ENCODE results near the gene DMBX1. TPM values are rescaled to one million over a fixed set of nuclear protein-coding genes. Genes with fewer than 3 reads are reported as not detected.

Gene DMBX1
- total and polyA plus RNA-seq, 9 donors: 0.06 to 0.12 TPM; not detected in 7

DNA sequence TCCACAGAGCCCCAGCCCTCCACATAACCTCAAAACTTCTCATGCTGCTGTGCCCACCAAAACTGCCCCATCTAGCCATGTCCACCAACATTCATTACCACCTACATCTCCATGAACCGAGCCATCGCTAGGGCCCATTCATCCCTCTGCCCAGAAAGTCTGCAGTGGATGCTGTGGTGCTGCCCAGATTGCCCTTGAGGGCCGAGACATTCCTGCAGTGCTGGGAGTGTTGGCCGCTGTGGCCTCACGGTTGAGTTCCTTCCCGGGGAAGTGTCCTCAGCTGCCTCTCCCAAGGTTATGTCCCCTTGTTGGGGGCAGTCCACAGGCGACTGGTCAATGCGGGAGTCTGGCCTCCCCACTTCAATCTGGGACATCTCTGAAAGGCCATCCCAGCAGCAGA, 30.3 kb upstream of the DMBX1 start:
- H3K36me3 ChIP-seq (ENCODE audit: control insufficient read depth, insufficient read depth, low read length): no peaks in the 10 kb centered on the region
- H3K9me3 ChIP-seq (replicated peaks; ENCODE audit: control insufficient read depth, low read depth, low read length): no peaks in the 10 kb centered on the region
- no peak overlapping the region for H3K27ac ChIP-seq (ENCODE audit: low read length)
- no peak overlapping the region for H3K4me3 ChIP-seq (ENCODE audit: low read length)
- no peaks in the 10 kb centered on the region for H3K4me1 ChIP-seq (ENCODE audit: control insufficient read depth, insufficient read depth, low read length)
- H3K27me3 ChIP-seq (ENCODE audit: control insufficient read depth, insufficient read depth, low read length): peaks cover 61% of the 10 kb centered on the region
- DNase-seq: no peak
- WGBS (ENCODE audit: insufficient coverage): 75% methylated on average over 8 of the region's 8 CpGs

DNA sequence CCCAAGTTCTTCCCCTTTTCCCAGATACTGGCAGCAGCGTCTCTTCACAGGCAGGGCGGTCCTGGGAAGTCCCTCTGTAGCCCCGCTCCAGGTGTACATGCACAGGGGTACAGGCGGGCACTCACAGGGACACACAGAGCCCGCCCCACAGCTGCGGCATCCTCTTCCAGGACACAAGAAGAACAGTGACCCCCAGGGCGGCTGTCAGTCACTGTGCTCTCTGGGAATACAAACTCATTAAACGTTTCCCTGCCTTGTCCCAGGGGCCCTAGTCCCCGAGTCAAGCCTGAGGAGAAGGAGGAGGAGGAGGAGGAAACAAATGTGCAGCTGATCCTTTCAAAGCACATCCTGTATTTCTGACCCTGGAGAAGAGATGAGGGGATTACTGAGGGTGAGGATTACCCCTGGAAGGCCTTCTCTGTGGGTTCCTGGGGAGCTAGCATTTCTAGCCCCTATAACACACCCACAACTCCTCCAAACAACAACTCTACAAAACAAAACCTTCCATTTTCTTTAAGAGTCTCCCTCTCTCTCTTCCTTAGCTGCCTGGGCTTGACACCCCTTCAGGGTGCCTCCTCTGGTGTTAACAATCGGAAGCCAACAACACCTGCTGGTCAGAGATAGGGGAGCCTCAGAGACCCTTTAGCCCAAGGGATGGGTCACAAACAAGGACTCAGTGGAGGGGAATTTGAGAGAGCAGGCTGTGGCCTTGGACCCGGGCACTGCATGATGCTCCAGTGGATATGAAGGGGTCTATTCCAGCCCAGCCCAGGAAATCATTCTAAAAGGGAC, 28.4 kb upstream of the DMBX1 start:
- Histone ChIP-seq H3K27ac (ENCODE audit: low read length) (no peak overlapping the region), H3K36me3 (ENCODE audit: control insufficient read depth, insufficient read depth, low read length) (no peaks in the 10 kb centered on the region), H3K9me3 (replicated peaks; ENCODE audit: control insufficient read depth, low read depth, low read length) (no peaks in the 10 kb centered on the region), H3K27me3 (ENCODE audit: control insufficient read depth, insufficient read depth, low read length) (peaks cover 65% of the 10 kb centered on the region), H3K4me3 (ENCODE audit: low read length) (no peak overlapping the region), H3K4me1 (ENCODE audit: control insufficient read depth, insufficient read depth, low read length) (no peaks in the 10 kb centered on the region)
- 60% methylated on average over 5 of the region's 11 CpGs for WGBS (ENCODE audit: insufficient coverage)
- no peak for DNase-seq

DNA sequence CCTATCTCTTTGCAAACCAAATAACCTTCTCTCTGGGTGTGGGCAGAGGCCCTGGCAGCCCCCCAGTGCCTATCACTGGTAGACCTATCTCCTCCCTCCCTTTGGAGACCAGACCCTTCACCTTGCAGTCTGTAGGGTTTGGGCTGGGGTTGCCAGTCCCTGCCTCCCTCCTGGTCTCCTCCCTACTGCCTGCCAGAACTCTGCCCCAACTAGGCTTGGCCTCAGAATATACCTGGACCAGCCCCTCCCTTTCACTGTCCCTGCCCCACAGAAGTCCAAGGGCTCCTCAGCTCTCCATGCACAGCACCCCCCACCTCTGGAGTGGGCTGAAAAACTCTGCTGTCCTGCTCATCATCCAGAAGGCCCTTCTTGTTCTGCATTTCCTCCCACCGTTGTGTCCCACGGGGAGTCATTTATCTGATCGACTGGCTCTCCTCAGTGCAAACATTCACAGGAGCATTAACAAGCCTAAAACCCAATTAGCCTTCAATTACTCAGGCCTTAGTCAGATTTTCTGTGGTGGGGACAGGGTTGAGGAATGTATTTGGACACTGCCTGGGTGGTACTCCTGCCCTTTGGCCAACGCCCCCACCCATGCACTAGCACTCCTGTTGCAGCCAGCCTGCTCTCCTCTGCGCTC, 27.7 kb upstream of the DMBX1 start:
- Histone ChIP-seq H3K4me3 (ENCODE audit: low read length) (no peak overlapping the region), H3K4me1 (ENCODE audit: control insufficient read depth, insufficient read depth, low read length) (peaks cover 2% of the 10 kb centered on the region), H3K27me3 (ENCODE audit: control insufficient read depth, insufficient read depth, low read length) (peaks cover 71% of the 10 kb centered on the region), H3K27ac (ENCODE audit: low read length) (no peak overlapping the region), H3K36me3 (ENCODE audit: control insufficient read depth, insufficient read depth, low read length) (no peaks in the 10 kb centered on the region), H3K9me3 (replicated peaks; ENCODE audit: control insufficient read depth, low read depth, low read length) (no peaks in the 10 kb centered on the region)
- no peak for DNase-seq
- WGBS (ENCODE audit: insufficient coverage): 39% methylated on average over 3 of the region's 5 CpGs

DNA sequence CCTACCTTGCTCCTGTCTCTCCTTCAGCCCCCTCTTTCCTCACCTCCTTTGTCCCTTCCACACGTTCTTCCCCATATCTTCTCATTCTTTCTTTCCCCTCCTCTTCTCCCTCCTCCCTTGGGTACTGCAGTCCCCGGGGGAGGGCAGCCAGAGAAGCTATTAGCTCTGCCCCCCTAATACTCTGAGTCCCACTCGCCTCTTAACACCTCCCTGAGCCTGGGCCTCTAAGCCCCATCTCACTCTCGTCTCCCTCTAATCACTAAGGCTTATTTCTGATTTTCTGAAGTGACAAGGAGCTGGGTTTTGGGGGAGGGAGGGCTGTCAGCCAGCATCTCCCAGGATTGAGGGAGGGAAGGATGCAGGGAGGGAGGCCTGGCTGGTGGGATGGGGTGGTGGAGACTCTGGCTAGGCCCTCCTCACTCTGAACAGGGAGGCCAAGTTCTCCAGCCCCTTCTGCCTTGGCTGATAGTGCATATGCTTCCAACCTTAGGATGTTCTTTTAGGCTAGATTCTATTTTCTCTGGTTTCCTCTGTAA, 25.6 kb upstream of the DMBX1 start:
- no peaks in the 10 kb centered on the region for H3K9me3 ChIP-seq (replicated peaks; ENCODE audit: control insufficient read depth, low read depth, low read length)
- no peak for DNase-seq
- H3K36me3 ChIP-seq (ENCODE audit: control insufficient read depth, insufficient read depth, low read length): no peaks in the 10 kb centered on the region
- H3K27ac ChIP-seq (ENCODE audit: low read length): no peak overlapping the region
- WGBS (ENCODE audit: insufficient coverage): 67% methylated on average over 1 of the region's 4 CpGs
- H3K27me3 ChIP-seq (ENCODE audit: control insufficient read depth, insufficient read depth, low read length): peaks cover 75% of the 10 kb centered on the region
- H3K4me1 ChIP-seq (ENCODE audit: control insufficient read depth, insufficient read depth, low read length): peaks cover 6% of the 10 kb centered on the region
- H3K4me3 ChIP-seq (ENCODE audit: low read length): no peak overlapping the region

DNA sequence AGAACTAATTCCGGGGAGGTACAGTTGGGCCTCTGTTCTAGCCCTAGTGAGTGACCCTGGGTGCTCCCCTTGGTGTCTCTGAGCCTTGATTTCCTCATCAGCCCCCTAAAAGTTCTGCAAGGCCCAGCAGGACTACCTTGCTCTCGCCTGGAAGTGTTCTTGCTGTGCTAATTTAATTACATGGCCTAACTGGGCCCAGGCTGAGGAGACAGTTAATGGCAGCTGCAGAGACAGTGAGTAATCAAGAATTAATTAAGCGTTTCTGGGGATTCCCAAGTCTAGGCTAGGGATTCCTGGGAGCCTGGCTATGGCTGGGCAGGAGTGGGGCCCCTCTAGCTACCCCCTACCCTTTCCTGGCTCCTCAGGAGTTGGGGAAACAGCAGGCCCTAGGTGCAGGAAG, 24.7 kb upstream of the DMBX1 start:
- Histone ChIP-seq H3K4me3 (ENCODE audit: low read length) (no peak overlapping the region), H3K9me3 (replicated peaks; ENCODE audit: control insufficient read depth, low read depth, low read length) (no peaks in the 10 kb centered on the region), H3K27me3 (ENCODE audit: control insufficient read depth, insufficient read depth, low read length) (peaks cover 76% of the 10 kb centered on the region), H3K4me1 (ENCODE audit: control insufficient read depth, insufficient read depth, low read length) (peaks cover 6% of the 10 kb centered on the region), H3K36me3 (ENCODE audit: control insufficient read depth, insufficient read depth, low read length) (no peaks in the 10 kb centered on the region), H3K27ac (ENCODE audit: low read length) (no peak overlapping the region)
- no peak for DNase-seq
- WGBS (ENCODE audit: insufficient coverage): 0% methylated on average over 1 of the region's 3 CpGs

DNA sequence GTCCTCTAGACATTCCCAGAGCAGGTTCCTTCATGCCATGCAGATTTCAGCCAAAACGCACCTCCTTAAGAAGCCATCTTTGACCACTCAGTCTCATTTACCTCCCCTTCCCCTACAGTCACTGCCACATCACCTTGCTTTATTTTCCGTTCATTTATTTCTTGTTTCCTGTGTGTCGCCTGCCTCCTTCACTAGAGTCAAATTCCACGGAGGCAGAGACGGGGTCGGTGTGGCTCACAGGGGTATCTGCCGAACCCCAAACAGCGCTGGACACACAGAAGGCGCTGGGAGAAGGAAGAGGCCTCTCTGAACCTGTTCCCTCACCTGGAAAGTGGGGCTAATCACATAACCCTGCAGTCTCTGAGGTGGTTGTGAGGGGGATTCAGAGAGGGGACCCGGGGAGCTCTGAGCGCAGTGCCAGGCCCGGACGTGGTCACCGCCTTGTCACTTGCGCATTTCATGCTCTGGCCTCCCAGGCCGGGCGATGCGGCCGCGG, 23.6 kb upstream of the DMBX1 start:
- no peaks in the 10 kb centered on the region for H3K36me3 ChIP-seq (ENCODE audit: control insufficient read depth, insufficient read depth, low read length)
- no peaks in the 10 kb centered on the region for H3K9me3 ChIP-seq (replicated peaks; ENCODE audit: control insufficient read depth, low read depth, low read length)
- no peak overlapping the region for H3K27ac ChIP-seq (ENCODE audit: low read length)
- WGBS (ENCODE audit: insufficient coverage): 8% methylated on average over 17 of the region's 20 CpGs
- H3K4me3 ChIP-seq (ENCODE audit: low read length): no peak overlapping the region
- H3K4me1 ChIP-seq (ENCODE audit: control insufficient read depth, insufficient read depth, low read length): peaks cover 6% of the 10 kb centered on the region
- H3K27me3 ChIP-seq (ENCODE audit: control insufficient read depth, insufficient read depth, low read length): peaks cover 75% of the 10 kb centered on the region
- no peak for DNase-seq

DNA sequence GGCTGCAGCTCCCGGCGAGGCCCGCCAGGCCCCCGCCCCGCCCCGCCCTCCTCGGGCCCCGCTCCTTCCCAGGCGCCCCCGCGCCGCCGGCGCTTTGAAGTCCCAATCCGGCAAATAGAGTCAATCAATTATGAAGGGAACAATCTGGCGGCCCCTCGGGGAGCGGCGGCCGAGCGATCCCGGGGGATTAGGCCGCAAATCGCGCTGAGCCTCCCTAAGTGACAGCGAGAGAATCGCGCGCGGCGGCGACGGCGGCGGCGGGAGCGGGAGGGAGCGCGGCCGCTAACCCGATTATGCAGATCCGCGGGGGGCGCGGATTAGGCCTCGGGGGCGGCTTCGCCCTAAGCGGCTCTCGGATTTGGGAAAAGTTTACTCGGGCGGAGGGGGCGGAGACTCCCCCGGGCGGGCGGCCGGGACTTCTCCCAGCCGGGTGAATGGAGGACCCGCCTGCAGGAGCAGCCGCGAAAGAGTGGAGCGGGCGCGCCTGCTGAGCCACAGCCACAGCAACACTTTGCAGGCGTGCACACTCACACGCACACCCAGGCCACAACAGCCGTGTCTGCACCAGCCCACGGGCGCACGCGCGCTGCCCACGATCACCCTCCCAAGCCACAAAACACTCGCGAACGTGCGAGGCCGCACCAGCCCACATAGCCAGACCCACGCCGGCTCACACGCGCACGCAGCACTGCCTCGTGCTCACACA, 23.0 kb upstream of the DMBX1 start:
- Histone ChIP-seq H3K27me3 (ENCODE audit: control insufficient read depth, insufficient read depth, low read length) (peaks cover 71% of the 10 kb centered on the region), H3K9me3 (replicated peaks; ENCODE audit: control insufficient read depth, low read depth, low read length) (no peaks in the 10 kb centered on the region), H3K4me1 (ENCODE audit: control insufficient read depth, insufficient read depth, low read length) (peaks cover 6% of the 10 kb centered on the region), H3K27ac (ENCODE audit: low read length) (no peak overlapping the region), H3K4me3 (ENCODE audit: low read length) (peak overlapping the region; percentile 55), H3K36me3 (ENCODE audit: control insufficient read depth, insufficient read depth, low read length) (no peaks in the 10 kb centered on the region)
- under 1% methylated on average over 82 of the region's 84 CpGs for WGBS (ENCODE audit: insufficient coverage)
- peak; percentile 37 for DNase-seq

DNA sequence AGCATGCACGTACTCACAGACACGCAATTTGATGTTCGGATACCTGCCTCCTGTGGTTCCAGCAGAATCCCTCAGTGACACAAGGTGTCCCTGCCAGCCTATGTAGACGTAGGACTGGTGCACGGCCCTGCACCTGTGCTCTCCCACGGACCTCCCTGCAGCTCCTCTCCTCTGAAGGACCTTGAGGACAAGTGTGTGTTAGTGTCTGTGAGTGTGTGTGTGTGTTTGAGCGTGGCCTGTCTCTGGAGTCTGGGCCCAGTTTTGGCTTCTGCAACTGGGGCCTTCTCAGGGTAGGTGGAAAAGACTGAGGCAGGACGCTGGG, 22.5 kb upstream of the DMBX1 start:
- no peaks in the 10 kb centered on the region for H3K36me3 ChIP-seq (ENCODE audit: control insufficient read depth, insufficient read depth, low read length)
- 17% methylated on average over 7 of the region's 8 CpGs for WGBS (ENCODE audit: insufficient coverage)
- no peak overlapping the region for H3K27ac ChIP-seq (ENCODE audit: low read length)
- H3K4me1 ChIP-seq (ENCODE audit: control insufficient read depth, insufficient read depth, low read length): peaks cover 6% of the 10 kb centered on the region
- H3K27me3 ChIP-seq (ENCODE audit: control insufficient read depth, insufficient read depth, low read length): peaks cover 69% of the 10 kb centered on the region
- no peaks in the 10 kb centered on the region for H3K9me3 ChIP-seq (replicated peaks; ENCODE audit: control insufficient read depth, low read depth, low read length)
- H3K4me3 ChIP-seq (ENCODE audit: low read length): peak overlapping the region; percentile 55
- no peak for DNase-seq

DNA sequence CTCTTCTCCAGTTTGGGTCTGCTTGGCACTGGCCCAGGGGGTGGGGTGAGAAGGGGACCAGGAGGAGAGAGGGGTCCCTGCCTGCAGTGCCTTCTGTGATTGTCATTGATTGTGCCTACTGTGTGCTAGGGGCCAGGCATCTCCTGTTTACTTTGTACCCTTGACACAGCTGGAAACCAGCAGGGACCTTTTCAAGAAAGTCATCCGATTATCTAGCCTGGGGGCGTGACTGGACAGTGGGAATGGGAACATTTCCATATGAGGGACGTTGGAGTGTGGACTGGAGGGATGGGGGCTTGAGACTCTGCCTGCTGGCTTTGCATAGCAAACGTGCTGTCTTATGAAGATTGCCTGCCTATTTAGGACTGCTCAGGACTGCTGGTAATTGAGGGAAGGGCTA, 19.8 kb upstream of the DMBX1 start:
- H3K9me3 ChIP-seq (replicated peaks; ENCODE audit: control insufficient read depth, low read depth, low read length): no peaks in the 10 kb centered on the region
- DNase-seq: no peak
- peaks cover 6% of the 10 kb centered on the region for H3K4me1 ChIP-seq (ENCODE audit: control insufficient read depth, insufficient read depth, low read length)
- H3K36me3 ChIP-seq (ENCODE audit: control insufficient read depth, insufficient read depth, low read length): no peaks in the 10 kb centered on the region
- no peak overlapping the region for H3K4me3 ChIP-seq (ENCODE audit: low read length)
- WGBS (ENCODE audit: insufficient coverage): 13% methylated on average over 3 of the region's 4 CpGs
- H3K27ac ChIP-seq (ENCODE audit: low read length): no peak overlapping the region
- H3K27me3 ChIP-seq (ENCODE audit: control insufficient read depth, insufficient read depth, low read length): peaks cover 76% of the 10 kb centered on the region

DNA sequence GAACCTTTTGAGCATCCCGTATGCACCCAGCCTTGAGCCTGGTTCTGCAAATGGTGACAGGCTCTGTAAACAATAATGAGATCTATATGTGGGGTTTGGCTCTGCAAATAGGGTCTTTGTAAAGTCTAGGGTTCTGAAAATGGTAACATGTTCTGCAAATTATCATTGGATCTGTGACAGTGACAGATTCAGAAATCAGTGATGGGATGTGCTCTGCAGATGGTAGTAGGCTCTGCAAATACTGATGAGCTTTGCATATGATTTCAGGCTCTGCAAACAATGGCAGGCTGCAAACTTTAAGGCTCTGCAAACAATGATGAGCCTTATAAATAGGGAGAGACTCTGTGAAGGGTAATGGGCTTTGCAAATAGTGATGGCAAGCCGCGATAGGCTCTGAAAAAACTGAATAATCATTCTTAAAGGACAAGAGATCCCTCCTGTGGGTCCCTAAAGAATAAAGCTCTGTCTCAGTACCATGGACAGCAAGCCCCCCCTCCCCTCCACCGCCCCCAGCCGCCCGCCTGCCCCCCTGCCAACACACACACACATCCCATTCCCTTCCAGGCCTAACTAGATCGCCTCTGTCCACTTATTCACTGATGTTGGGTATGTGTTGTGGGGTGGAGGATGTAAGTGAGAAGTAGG, 17.7 kb upstream of the DMBX1 start:
- no CpG with 5 or more reads among the region's 7 CpGs for whole genome bisulfite sequencing (ENCODE audit: insufficient coverage)
- H3K36me3 ChIP-seq (ENCODE audit: control insufficient read depth, insufficient read depth, low read length): no peaks in the 10 kb centered on the region
- no peak overlapping the region for H3K4me3 ChIP-seq (ENCODE audit: low read length)
- DNase-seq: no peak
- H3K4me1 ChIP-seq (ENCODE audit: control insufficient read depth, insufficient read depth, low read length): peaks cover 3% of the 10 kb centered on the region
- H3K27me3 ChIP-seq (ENCODE audit: control insufficient read depth, insufficient read depth, low read length): peaks cover 78% of the 10 kb centered on the region
- no peaks in the 10 kb centered on the region for H3K9me3 ChIP-seq (replicated peaks; ENCODE audit: control insufficient read depth, low read depth, low read length)
- H3K27ac ChIP-seq (ENCODE audit: low read length): no peak overlapping the region
